Activated gamma-delta T cell treated with anti-CD3 and anti-CD28 coated beads, Interleukin-2, amount 50 U/mL, for 16 hours (primary cell): Measurements from ENCODE around the gene TIAM1.
"Not testable (repeated sequence)": the region's sequence is repeated elsewhere in the genome, so short reads cannot be mapped to it uniquely, and the experiment has no call there.

Experiments
- DNase-seq: peaks from one replicate; pipeline ENCODE4 v3.0.0-alpha.2; 2020; ENCODE audit warnings: low read depth

The TIAM1 gene

DNA sequence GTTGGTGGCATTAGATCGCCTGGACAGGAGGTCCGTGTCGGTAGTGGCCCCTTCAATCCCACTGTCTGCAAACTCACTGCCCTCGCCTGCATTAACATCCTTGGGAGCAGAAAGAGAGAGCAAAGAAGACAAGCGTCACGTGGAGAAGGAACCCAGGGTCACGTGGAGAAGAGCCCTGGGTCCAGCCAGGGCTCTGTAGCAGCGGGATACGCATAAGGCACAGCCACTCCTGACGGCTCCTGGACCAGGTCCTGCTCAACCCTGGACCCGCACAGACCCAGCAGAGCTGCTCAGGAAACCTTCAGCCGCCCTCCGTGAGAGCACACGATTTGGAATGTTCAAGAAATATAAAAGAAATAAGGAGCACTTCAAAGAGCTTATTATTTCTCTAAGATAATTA, 92.0 kb downstream of the TIAM1 start:
- no peak for DNase-seq

DNA sequence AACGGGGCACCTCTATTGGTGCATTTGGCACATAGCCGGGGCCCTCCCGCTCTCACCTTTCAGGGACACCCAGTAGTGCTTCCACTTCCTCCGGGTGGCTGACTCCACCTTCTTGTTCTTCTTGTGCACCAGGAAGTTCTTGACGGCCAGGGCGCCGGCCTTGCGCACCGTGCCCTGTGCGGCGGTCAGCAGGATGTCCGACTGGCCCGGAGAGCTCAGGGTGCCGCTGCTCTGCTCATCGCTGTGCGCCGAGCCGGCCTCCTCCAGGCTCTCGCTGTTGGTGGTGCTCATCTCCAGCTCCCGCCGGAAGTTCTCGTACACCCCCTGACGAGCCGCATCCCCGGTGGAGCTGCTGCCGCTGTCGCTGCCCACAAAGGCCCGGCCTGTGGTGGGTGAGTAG, 92.4 kb downstream of the TIAM1 start:
- DNase-seq, result no peak

DNA sequence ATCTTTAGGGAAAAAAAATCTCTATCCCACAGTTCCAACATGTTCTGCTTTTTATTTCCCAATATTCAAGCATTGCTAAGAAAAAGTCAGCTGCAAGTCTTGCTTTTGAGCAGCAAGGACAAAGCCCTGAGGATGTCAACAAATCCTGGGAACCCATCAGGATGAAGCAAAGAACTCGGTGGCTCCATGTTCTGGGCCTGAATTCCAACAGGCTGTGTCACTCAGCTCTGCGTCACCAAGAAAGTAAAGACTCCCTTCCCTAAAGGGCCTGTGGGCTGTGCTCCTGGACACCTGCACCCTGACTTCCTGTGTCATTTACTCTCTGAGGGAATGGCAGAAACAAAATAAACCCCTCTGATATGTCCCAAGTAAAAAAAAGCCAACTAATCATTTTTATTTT, 95.5 kb downstream of the TIAM1 start:
- no peak for DNase-seq

DNA sequence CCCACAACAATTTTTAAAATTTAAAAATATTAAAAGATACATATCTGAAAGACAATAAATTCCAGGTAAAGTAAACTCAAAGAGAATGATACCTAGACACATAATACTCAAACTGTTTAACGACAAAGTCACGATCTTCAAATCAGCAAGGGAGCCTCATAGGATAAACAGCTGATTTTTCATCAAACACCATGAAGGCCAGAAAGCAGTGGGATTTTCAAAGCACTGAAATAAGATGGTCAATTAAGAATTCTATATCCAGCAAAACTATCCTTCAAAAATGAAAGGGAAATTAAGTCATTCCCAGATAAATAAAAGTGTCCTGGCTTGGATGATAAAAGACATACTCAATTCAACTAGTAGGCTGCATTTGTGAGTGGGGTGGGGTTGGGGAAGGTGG, 100.5 kb downstream of the TIAM1 start:
- DNase-seq, result no peak

DNA sequence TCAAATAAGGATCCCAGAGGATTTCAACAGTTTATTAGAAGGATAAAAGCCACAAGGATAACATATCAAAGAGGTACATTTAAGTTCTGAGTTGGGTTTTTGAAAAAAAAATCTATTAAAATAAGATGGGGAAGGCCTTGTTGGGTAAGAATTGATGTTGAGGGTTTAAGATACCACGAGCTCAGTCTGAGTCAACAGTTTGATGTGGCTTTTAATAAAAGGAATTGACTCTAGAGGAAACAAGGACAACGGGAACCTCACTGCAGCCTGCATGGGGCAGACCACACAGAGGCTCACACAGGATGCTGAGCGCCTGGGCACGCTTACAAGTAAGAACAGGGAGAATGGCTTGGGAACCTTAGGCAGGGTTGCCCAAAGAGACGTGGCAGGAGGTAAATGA, 107.5 kb downstream of the TIAM1 start:
- DNase-seq, result no peak

DNA sequence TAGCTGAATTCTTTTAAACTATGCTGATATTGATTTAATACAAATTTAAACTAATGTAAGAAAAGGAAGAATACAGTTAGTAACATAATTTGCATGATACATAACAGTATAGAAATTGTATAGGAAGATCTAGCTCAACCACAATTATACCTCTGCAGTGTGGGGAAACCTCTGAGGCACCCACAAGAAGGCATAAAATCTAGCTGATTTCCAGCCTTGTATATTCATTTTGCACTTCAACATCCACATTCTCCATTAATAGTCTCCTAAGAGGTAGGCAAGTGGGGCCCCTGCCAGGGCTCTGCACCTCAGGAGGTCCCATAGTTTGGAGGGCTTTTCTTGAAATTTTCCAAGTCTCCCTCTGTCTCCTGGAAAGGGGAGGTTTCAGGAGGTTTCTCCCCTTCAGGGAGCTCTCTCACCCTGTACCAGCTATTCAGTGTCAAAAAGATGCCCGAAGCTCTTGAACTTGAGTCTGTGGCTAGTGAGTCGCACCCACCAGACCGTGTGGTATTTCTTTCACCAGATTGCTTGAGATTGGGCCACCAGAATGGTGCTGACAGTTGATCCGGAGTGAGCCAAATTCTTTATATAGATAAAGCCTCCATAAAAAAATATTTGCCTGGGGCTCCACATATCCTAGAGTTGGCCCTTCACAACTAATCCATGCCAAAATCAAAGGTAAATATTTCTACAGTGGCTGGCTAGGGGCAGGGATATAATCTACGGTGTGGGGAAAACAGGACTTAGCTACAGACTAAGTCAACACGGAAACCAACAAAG, 108.2 kb downstream of the TIAM1 start:
- no peak for DNase-seq

DNA sequence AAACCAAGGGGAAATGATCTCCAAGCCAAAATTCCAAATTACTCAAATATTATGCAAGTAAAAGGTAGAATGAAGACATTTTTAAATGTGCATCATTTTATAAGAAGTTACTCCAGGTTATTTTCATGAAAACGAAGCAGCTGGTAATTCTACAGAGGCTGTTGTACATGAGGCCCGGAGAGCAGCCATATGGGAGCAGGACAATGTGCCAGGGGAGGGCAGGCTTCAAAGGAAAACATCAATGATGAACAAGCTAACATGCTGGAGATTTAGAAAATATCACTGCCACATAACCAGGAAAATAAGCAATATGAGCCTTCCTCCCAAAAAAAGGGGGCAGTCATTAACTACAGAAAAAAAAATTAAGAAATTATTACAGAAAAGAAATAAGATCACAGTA, 109.1 kb downstream of the TIAM1 start:
- no peak for DNase-seq

DNA sequence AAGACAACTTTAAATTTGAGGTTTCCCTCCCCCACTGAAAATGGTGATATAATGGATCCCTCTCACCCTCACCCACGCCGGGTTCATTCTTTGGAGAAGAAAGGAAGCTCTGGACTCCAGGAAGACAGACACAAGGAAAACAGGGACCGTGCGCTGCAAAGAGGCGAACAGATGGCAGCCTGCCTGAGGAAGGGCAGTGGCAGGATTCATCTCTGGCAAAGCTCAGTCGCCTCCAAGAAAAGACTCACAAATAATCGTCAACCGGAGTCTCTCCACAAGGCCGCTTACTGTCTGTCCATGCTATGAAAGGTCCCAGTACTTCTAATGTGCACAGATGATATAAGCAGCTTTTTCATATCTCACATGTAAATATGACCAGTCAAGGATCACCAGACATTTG, 110.3 kb downstream of the TIAM1 start:
- DNase-seq, result no peak

DNA sequence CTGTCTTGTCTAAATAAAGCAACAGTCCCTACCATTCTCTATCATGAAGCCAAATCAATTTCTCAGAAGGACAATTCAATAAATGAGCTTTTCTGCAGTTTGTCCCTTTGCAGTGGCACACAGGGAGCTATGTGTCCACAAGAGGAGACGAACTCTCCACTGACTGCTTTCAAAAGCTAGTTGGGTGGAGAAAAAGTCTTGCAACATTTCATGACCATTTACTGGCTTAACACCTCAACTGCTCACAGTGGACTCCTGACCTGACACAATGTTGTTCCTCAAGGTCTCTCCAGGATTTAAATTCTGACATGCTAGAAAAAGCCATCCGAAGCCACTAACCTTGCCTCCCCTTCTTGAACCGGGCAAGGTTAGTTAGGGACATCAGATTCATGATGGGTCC, 111.7 kb downstream of the TIAM1 start:
- DNase-seq, result no peak

DNA sequence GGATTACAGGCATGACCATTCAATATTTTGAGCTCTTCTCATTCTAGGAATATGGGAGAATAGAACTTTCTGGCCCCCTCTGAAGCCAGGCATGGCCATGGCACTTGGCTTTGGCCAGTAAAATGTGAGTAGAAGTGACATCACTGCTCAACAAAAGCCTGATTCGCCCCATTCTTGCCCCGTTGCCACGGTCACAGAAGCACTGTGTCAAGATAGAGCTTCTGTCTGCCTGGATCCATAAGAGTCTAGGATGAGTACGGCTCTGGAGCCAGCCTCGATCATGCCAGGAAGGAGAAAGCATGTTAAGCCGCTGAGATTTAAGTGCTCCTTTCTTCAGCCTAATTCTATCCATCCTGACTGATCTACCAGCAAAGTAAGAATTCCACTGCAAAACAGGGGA, 113.1 kb downstream of the TIAM1 start:
- DNase-seq, result no peak

DNA sequence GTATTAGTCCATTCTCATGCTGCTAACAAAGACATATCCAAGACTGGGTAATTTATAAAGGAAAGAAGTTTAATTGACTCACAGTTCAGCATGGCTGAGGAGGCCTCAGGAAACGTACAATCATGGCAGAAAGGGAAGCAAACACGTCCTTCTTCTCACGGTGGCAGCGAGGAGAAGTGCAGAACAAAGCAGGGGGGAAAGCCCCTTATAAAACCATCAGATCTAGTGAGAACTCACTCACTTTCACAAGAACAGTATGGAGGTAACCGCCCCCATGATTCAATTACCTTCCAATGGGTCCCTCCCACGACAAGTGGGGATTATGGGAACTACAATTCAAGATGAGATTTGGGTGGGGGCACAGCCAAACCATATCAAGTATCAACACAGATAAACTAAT, 115.3 kb downstream of the TIAM1 start:
- DNase-seq, result not testable (repeated sequence)

DNA sequence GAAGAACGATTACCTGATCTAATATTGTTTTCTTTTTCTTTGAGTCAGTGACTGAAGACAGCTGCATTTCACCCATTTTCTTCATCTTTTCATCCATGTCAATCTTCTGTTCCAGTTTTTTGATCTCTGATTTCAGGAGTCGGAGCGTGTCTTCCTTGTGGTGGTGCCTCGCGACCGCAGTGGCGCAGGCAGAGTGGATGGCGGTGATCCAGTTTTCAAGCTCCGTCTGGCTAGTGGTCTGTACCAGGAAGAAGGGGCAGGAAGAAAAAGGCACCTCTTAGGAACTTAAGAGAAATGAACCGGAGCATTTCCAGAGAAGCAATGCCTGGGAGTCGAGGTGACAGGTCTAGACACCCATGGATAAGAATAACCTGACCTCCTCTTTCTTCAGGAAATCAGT, 118.3 kb downstream of the TIAM1 start:
- no peak for DNase-seq

DNA sequence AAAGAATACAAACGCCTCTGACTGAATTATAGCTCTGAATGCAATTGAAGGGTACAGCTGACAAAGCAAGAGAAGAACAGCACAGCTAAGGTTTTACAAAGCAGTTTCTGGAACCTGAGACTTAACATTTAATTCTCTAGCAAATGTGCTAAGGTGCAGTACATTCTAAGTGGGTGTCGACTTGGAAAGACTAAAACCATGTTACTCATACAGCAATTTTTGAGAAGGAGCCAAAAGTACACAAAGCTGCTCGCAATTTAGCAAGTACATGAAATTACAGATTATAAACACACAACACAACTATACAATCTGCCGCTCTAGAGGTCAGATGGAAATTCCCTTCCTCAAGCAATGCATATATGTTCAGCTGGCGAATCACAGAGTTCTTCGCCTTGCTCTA, 121.9 kb downstream of the TIAM1 start:
- DNase-seq, result no peak

DNA sequence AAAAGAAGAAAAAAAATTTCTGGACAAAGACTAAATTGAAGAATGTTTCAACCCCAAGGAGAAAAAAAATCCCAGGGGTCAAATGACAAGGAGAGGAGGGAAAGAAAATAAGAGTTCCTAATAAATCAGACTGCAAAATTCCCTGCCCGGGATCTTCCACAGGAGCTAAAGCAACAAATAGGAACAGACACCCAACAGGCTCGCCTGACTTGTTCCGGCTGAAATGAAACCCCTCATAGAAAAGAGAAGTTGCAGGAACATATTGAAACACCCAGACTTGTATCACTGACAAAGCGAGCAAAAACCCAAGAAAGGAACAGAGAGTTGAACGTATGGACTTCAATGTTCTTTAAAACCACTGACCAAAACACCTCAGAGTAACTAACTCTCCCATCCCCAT, 123.0 kb downstream of the TIAM1 start:
- no peak for DNase-seq

DNA sequence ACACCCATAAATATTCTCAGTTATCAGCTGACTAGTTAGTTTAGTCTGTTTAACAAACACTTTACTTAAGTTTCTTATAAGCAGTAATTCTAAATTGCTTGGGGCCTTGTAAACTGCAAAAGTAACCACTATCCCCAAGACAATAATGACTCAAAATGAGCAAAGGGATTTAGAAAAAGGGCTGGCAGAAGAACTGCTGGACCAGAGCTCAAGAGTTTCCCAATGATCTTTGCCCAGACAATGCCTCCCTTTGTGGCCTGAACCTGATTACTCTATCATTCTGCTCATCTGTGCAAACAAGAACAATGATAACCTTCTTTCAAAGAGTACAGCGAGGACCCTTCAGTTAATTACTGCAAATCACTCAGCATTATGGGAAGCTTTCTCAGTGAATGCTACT, 123.5 kb downstream of the TIAM1 start:
- DNase-seq, result no peak

DNA sequence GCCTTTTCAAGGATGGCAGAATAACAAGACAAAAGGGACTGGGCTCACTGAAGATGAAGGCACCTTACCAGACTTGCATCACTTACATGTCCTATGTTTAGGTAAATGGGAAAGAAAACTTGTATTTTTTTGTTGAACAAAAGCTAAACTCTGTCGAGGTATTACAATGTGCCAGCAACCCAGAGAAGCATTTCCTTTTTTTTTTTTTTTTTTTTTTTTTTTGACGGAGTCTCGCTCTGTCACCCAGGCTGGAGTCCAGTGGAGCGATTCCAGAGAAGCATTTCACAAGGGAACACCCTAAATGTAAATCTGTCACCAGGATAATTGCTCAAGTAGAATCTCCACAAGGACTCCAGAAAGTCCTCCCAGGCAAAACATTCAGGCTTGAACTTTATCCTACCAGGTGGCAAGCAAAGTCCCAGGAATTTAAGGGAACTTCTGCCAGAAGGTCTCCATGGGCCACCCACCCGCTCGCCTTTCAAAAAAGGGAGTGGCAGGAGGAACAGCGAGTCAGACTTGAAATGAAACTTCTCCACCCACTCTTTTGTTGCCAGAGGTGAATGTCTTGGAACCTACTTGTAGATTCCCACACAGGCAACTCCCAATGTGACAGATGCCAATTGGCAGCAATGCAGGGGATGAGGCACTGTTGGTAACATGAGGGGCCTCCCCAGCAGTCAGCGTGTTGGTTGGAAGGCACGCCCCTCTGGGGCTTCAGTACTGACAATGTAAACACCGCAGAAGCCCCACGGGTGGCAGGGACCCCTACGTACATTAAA, 125.0 kb downstream of the TIAM1 start:
- no peak for DNase-seq

DNA sequence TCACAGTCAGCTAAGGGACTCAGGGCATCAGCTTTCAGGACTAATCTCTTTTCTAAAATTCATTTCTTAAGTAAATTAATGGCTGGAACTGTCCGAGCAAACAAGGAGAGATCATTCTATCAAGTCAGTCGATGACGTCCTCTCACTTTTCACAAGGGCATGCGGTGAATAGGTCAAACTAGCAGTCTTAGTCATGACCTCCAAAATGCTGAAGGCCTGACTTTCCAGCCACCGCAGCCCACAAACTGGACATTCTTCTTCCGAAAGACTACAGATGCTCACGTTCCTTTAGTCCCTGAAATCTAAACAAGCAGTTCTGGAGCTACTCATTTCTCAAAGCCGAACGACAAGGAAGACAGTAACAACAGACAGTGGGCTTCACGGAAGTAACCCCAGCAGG, 127.9 kb downstream of the TIAM1 start:
- DNase-seq, result no peak

DNA sequence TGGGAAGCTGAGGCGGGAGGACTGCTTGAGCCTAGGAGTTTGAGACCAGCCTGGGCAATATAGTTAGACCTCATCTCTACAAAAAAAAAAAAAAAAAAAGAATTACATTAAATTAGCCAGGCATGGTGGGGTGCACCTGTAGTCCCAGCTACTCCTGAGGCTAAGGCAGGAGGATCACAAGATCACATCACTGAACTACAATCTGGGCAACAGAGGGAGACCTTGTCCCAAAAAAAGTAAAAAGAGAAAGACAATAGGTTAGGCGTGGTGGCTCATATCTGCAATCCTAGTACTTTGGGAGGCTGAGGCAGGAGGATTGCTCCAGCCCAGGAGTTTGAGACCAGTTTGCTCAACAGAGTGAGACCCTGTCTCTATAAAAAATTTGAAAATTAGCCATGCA, 130.3 kb downstream of the TIAM1 start:
- no peak for DNase-seq

DNA sequence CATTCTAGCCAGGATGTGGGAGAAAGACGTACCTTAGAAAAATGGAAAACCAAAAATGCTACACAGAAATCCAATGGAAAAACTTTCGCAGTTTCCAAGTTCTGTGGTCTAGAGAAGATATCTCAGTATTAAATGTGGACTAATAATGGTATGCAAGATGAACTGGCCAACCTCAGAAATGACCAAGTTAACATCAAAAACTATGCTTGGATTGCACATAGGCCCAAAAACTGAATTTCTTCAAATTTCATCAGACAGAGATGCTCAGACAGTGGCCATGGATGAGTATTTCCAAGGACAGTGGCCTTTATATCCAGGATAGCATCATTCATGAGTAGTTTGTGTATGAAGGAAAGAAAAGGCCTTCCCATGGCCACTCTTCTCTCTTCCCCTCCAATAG, 132.2 kb downstream of the TIAM1 start:
- no peak for DNase-seq

DNA sequence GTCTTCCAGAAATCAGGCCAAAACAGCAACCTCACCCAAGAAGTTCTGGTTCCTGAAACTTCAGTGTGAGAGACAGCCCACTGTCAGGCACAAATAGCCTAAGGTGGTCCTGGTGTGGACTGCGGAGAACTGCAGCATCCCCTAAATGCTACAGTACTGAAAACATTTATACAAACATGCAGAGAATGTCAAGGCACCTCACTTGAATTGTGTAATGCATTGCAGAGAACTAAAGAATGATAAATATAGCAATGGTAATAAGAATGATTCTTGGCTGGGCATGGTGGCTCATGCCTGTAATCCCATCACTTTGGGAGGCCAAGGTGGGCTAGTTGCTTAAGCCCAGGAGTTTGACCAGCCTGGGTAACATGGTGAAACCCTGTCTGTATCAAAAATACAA, 138.6 kb downstream of the TIAM1 start:
- DNase-seq, result no peak

DNA sequence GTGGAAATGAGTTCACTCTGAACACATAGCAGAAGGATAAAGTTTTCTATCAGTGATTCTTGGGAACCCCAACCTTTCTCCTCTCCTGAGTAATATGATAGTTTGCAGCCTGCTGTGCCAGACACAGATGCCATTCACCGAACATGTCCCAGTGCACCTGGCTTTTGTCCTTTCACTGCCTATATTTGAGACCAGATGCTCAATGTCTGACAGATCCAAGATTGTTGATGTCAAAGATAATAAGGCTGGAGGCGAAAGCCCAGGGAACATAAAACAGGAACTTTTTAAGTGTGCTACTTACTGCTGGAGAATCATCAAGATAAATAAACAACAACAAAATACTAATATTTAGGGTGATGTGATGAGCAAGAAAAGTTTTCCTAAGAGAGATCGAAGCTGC, 139.3 kb downstream of the TIAM1 start:
- DNase-seq, result no peak

DNA sequence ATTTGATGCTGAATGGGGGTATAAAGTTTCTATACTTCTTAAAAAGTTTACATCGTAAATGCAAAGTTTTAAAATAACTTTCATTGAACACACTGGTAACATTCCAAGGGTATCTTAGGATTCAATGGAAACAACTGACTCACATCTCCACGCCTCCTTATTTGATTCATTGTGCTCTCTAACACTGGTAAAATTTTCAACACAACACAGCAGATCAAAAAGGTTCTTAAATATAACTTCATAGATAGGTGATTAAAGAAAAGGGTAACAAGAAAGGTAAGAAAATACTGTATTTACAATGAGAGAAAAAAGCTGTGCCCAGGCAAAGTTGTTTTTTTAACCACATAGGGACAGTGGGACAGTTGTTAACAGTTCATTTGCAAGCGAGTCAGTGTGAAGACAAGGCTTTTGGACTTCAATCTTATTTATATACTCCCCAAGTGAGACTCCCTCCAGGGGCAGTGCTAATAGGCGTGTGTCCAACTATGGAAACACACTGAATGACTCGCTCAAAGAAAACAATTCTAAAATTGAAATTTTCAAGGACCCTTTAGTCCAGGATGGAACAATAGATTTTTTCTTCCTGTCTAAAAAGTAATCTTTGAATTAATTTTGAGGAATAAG, 140.5 kb downstream of the TIAM1 start:
- DNase-seq, result no peak

DNA sequence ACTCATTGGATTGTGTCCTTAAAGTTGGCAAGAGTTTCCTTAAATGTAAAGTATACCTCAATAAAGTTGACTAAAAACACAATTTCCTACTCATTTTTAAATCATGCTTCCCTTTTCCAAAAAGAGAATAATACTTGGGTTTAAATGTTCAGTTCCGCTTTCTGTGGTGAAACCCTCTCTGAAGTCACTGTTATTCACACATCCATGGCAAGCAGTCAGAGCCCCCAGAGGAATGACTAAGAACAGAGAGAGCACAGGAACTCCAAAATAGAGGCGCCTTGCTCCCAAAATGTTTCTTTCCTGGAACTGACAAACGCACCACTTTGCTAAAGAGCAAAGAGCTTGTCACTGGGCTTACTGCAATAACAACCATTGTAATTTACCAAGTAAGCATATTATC, 142.5 kb downstream of the TIAM1 start:
- DNase-seq, result no peak
